Esophagus muscularis mucosa (tissue), 4 donors: ENCODE data around the gene TMEM25. TPM values are rescaled to one million over a fixed set of nuclear protein-coding genes. Genes with fewer than 3 reads are reported as not detected.
"Not testable (repeated sequence)": the region's sequence is repeated elsewhere in the genome, so short reads cannot be mapped to it uniquely, and the experiment has no call there.

Source experiments
- DNase-seq: peaks from one replicate; pipeline ENCODE4 v3.0.0-alpha.2; 2017; ENCODE audit errors: extremely low spot score
- H3K27ac ChIP-seq, 4 donors: fragments of 200-600 bp; sonication (generic); replicated peaks in 1 of 4; 1 replicate in 3 of 4; 2 replicates in 1 of 4; pipeline ENCODE4 v1.5.1; 2016 to 2019; ENCODE audit warnings: mild to moderate bottlenecking in 1 of 4
- H3K27me3 ChIP-seq, 4 donors: fragments of 200-600 bp; sonication (generic); one replicate each; pipeline versions ENCODE4 v1.5.1 to v1.6.0; 2016 to 2019
- H3K36me3 ChIP-seq, 4 donors: fragments of 200-600 bp; sonication (generic); one replicate each; pipeline ENCODE4 v1.5.1; 2016 to 2019
- H3K4me1 ChIP-seq, 4 donors: fragments of 200-600 bp; sonication (generic); one replicate each; pipeline ENCODE4 v1.5.1; 2016 to 2019
- H3K4me3 ChIP-seq, 4 donors: fragments of 200-600 bp; sonication (generic); 1 replicate in 2 of 4; 2 replicates in 2 of 4; pipeline ENCODE4 v1.5.1; 2016 to 2019; ENCODE audit warnings: mild to moderate bottlenecking in 4 of 4, moderate library complexity in 1 of 4
- H3K9me3 ChIP-seq, 4 donors: fragments of 200-600 bp; sonication (generic); 1 replicate in 3 of 4; 2 replicates in 1 of 4; pipeline ENCODE4 v1.5.1; 2016 to 2019
- EP300 ChIP-seq: sonication (generic); formaldehyde crosslinking; IDR thresholded peaks from one replicate; pipeline ENCODE4 v1.6.1; 2017; ENCODE audit warnings: antibody characterized with exemption
- POLR2A ChIP-seq: fragments of 450-650 bp; IDR thresholded peaks from one replicate; pipeline ENCODE4 v1.6.1; 2017; ENCODE audit warnings: antibody characterized with exemption, moderate library complexity, mild to moderate bottlenecking, low read depth
- POLR2AphosphoS5 ChIP-seq, 2 donors: sonication (generic); formaldehyde crosslinking; IDR thresholded peaks; one replicate each; pipeline ENCODE4 v1.6.1; 2017; ENCODE audit warnings: antibody characterized with exemption in 2 of 2
- WGBS: methylation state at CpG from one replicate; pipeline ENCODE4 v1.1.5; 2018; 5-methylcytosine and 5-hydroxymethylcytosine counted together
- intact Hi-C: fragments of 100-400 bp; cut with DNase I; formaldehyde crosslinking; loops from one replicate; pipeline ENCODE4 v1.15.1; 2023
- total RNA-seq, 4 donors: library from RNA; depleted of rRNA; stranded (reverse); fragments of >200 nt; gene quantifications; one replicate each; pipeline versions ENCODE4 v1.1.0 to v1.2.1, GENCODE V29; 2016
- TF ChIP-seq, protein P1 (sequence below), 3 experiments: fragments of 200-600 bp in 2 of 3; fragments of 450-650 bp in 1 of 3; sonication (generic) in 2 of 3; IDR thresholded peaks; one replicate each; pipeline ENCODE4 v1.5.1; 2017 to 2019; ENCODE audit warnings: antibody characterized with exemption in 3 of 3, mild to moderate bottlenecking in 2 of 3, moderate library complexity in 1 of 3

The TMEM25 gene
- total RNA-seq, 4 donors from 2014 or later: 35.0 to 56.5 (median 54.0) TPM

DNA sequence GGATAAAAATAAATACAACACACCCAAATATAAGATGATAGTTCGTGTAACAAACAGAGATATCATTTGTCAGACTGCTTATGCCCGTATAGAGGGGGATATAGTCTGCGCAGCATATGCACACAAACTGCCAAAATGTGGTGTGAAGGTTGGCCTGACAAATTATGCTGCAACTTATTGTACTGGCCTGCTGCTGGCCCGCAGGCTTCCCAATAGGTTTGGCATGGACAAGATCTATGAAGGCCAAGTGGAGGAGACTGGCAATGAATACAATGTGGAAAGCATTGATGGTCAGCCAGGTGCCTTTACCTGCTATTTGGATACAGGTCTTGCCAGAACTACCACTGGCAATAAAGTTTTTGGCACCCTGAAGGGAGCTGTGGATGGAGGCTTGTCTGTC lies 29.8 kb downstream of the TMEM25 start:
- no peak for DNase-seq
- intact Hi-C loops: no loop called here
- peaks cover 0 to 21% (median 14%) of the 10 kb centered on the region in 4 donors for H3K4me1 ChIP-seq
- H3K4me3 ChIP-seq: no peak overlapping the region
- 92% methylated on average over 4 of the region's 4 CpGs for WGBS
- no peaks in the 10 kb centered on the region for H3K27me3 ChIP-seq
- H3K9me3 ChIP-seq: no peaks in the 10 kb centered on the region
- TF ChIP-seq EP300 (no peak), POLR2AphosphoS5 (IDR thresholded peaks at IDR 0.05) (no peak), POLR2A (no peak)
- TF ChIP-seq, protein P1, sequence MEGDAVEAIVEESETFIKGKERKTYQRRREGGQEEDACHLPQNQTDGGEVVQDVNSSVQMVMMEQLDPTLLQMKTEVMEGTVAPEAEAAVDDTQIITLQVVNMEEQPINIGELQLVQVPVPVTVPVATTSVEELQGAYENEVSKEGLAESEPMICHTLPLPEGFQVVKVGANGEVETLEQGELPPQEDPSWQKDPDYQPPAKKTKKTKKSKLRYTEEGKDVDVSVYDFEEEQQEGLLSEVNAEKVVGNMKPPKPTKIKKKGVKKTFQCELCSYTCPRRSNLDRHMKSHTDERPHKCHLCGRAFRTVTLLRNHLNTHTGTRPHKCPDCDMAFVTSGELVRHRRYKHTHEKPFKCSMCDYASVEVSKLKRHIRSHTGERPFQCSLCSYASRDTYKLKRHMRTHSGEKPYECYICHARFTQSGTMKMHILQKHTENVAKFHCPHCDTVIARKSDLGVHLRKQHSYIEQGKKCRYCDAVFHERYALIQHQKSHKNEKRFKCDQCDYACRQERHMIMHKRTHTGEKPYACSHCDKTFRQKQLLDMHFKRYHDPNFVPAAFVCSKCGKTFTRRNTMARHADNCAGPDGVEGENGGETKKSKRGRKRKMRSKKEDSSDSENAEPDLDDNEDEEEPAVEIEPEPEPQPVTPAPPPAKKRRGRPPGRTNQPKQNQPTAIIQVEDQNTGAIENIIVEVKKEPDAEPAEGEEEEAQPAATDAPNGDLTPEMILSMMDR (IDR thresholded peaks at IDR 0.05): no peak
- no peak overlapping the region for H3K27ac ChIP-seq
- H3K36me3 ChIP-seq: peaks cover 23 to 52% (median 41%) of the 10 kb centered on the region in 4 donors

DNA sequence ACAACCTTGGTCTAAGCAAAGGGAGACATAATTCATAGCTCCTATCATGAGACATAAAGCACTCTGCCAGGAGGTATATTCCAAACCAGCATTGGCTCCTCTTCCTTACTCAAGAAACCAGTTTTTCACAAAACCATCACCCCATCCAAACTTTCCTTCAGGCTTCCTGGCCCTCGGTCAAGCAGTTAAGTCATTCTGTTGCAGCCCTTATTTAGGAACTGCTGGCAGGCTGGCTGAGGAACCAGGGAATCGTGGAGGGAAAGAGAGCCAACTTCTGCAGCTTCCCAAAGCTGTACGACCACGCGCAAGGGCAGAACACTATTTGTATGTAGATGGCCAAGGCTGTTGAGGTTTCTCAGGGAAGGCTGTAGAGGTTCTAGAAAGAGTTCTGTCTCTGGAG lies 34.1 kb downstream of the TMEM25 start:
- peaks cover 0 to 12% (median 9%) of the 10 kb centered on the region in 4 donors for H3K36me3 ChIP-seq
- no peaks in the 10 kb centered on the region for H3K9me3 ChIP-seq
- peak overlapping the region; percentile 57 to 71 (median 64) for H3K4me3 ChIP-seq
- H3K4me1 ChIP-seq: peaks cover 0 to 26% (median 18%) of the 10 kb centered on the region in 4 donors
- intact Hi-C loops: loop anchor here (5.0 kb wide), 1 partner anchor 33 kb away; the partner anchor contains the start of gene TMEM25
- peak overlapping the region; percentile 75 to 84 (median 80) for H3K27ac ChIP-seq
- TF ChIP-seq POLR2A (no peak), POLR2AphosphoS5 (IDR thresholded peaks at IDR 0.05) (peak in 1 of 2 donors; percentile 14), EP300 (no peak)
- TF ChIP-seq, protein P1 (IDR thresholded peaks at IDR 0.05): no peak
- H3K27me3 ChIP-seq: no peaks in the 10 kb centered on the region
- 31% methylated on average over 5 of the region's 5 CpGs for WGBS
- peak; percentile 50 for DNase-seq

DNA sequence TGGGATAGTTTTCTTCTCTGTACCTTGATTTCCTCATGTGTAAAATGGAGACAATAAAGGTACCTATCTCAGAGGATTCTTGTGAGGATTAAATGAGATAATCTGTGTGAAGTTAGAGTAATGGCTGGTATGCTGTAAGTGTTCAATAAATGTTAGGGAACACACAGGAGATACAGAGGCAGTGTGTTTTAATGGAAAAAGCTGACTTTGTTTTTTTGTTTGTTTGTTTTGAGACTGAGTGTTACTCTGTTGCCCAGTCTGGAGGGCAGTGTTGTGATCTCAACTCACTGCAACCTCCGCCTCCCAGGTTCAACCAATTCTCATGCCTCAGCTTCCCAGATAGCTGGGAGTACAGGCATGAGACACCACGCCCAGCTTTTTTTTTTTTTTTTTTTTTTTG lies 38.7 kb downstream of the TMEM25 start:
- Histone ChIP-seq H3K27ac (no peak overlapping the region), H3K9me3 (no peaks in the 10 kb centered on the region), H3K4me3 (no peak overlapping the region), H3K27me3 (no peaks in the 10 kb centered on the region), H3K4me1 (peaks cover 23 to 38% (median 36%) of the 10 kb centered on the region in 4 donors), H3K36me3 (no peaks in the 10 kb centered on the region)
- DNase-seq: peak; percentile 12
- intact Hi-C loops: loop anchor here (5.0 kb wide), 2 partner anchors 37 to 38 kb away; partner anchors contain the start of genes PHLDB1 and TMEM25
- 90% methylated on average over 2 of the region's 2 CpGs for WGBS
- TF ChIP-seq POLR2A: no peak
- no peak for TF ChIP-seq EP300
- TF ChIP-seq POLR2AphosphoS5 (IDR thresholded peaks at IDR 0.05): no peak
- TF ChIP-seq, protein P1 (IDR thresholded peaks at IDR 0.05): no peak

DNA sequence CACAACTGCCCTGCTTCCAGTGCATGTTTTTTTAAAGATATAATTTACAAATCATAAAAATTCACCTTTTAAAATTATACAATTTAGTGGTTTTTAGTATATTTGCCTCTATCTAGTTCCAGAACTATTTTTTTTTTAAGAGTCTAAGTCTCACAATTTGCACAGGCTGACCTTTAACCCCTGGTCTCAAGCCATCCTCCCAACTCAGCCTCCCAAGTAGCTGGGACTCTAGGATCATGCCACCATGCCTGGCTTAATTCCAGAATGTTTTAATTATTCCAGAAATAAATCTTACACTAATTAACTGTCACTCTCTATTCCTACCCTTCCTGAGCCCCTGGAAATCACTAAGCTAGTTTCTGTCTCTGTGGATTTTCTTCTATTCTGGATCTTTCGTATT lies 39.8 kb downstream of the TMEM25 start:
- WGBS: 94% methylated on average over 1 of the region's 1 CpG
- DNase-seq: no peak
- intact Hi-C loops: loop anchor here (5.0 kb wide), 1 partner anchor 37 kb away; the partner anchor contains the start of gene PHLDB1
- Histone ChIP-seq H3K4me1 (peaks cover 34 to 39% (median 39%) of the 10 kb centered on the region in 4 donors), H3K4me3 (no peak overlapping the region), H3K9me3 (no peaks in the 10 kb centered on the region), H3K36me3 (no peaks in the 10 kb centered on the region), H3K27ac (no peak overlapping the region), H3K27me3 (no peaks in the 10 kb centered on the region)
- no peak for TF ChIP-seq POLR2AphosphoS5 (IDR thresholded peaks at IDR 0.05)
- TF ChIP-seq, protein P1 (IDR thresholded peaks at IDR 0.05): no peak
- TF ChIP-seq EP300: no peak
- no peak for TF ChIP-seq POLR2A

DNA sequence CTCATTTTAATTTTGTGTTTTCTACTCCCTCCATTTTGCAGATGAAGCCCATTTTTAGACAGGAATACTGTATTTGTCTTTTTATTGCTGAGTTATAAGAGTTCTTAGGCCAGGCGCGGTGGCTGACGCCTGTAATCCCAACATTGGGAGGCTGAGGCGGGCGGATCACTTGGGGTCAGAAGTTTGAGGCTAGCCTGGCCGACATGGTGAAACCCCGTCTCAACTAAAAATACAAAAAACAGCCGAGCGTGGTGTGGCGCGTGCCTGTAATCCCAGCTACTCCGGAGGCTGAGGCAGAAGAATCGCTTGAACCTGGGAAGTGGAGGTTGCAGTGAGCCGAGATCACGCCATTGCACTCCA lies 40.7 kb downstream of the TMEM25 start:
- intact Hi-C loops: loop anchor here (5.0 kb wide), 1 partner anchor 36 kb away; the partner anchor contains the start of gene PHLDB1
- H3K9me3 ChIP-seq, H3K36me3 ChIP-seq, H3K27me3 ChIP-seq: not testable (repeated sequence)
- H3K4me1 ChIP-seq: peaks cover 41 to 43% (median 41%) of the 10 kb centered on the region in 4 donors
- WGBS: 29% methylated on average over 15 of the region's 15 CpGs
- peak overlapping the region; percentile 70 to 86 (median 83) for H3K4me3 ChIP-seq
- H3K27ac ChIP-seq: peak overlapping the region; percentile 90 to 97 (median 94)
- DNase-seq: peak; percentile 91
